ENCODE results near the gene TSPO2.

GRCh38 chr6:41036186-41036585 is 6.1 kb upstream of the TSPO2 start:
- TF ChIP-seq CTCF (IDR thresholded peaks at IDR 0.05; ENCODE audit: low read depth, low read length, poor library complexity, severe bottlenecking): no peak
- TF ChIP-seq EZH2phosphoT487 (IDR thresholded peaks at IDR 0.05; ENCODE audit: borderline replicate concordance, low read length): no peak

Data from DOHH2 (cell line).